Suppressor macrophage (primary cell): Measurements from ENCODE around the gene LOX.
"Not testable (repeated sequence)": the region's sequence is repeated elsewhere in the genome, so short reads cannot be mapped to it uniquely, and the experiment has no call there.

Source experiments
- DNase-seq, 4 experiments: peaks; one replicate each; pipeline ENCODE4 v3.0.0-alpha.2; 2020 to 2022

The LOX gene

DNA sequence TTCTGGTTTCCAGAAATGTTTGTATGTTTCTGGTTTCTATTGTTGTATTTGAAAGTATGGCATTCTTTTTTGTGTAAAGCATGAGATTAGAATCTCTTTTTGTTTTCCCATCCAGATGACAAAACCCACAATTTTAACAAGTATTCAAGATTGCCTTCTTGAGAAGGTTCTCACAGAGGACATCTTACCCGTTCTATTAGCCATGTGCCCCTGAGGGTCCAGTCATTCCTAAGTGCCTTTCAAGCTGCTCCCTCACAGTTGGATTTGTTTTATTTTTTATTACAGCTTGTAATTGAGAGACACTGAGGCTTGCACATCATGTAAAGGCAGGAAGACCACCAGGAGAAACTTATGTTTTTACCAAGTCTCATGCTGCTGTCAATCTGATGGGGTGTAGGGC lies 19.3 kb upstream of the LOX start:
- no peak for DNase-seq

DNA sequence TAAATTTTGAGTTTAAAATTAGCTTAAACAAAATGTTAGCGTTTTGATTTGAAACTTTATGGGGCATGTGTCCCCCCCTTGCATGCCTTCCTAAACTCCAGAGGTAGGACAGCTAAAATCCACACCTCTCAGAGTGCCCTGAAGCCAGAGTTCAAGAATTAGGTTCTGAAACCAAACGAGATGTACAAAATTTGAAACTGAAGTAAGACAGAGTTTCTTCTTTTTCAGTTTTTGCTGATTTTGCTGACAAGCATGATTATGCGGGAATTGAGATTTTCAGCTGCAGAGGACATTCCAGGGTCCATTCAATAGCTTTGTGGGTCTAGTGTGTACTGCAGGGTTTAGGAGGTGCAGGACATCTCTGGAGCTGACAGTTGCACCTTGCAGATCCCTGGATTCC lies 17.1 kb upstream of the LOX start:
- no peak for DNase-seq

DNA sequence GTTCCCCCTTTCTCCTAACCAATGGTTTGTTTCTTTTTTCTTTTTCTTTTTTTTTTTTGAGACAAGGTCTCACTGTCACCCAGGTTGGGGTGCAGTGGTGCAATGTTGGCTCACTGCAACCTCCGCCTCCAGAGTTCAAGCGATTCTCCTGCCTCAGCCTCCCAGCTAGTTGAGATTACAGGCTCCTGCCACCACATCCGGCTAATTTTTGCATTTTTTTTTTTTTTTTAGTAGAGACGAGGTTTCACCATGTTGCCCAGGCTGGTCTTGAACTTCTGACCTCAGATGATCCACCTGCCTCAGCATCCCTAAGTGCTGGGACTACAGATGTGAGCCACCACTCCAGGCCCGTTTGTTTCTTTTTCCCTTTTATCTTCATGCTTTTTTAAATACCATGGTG lies 16.2 kb upstream of the LOX start:
- DNase-seq, result not testable (repeated sequence)

DNA sequence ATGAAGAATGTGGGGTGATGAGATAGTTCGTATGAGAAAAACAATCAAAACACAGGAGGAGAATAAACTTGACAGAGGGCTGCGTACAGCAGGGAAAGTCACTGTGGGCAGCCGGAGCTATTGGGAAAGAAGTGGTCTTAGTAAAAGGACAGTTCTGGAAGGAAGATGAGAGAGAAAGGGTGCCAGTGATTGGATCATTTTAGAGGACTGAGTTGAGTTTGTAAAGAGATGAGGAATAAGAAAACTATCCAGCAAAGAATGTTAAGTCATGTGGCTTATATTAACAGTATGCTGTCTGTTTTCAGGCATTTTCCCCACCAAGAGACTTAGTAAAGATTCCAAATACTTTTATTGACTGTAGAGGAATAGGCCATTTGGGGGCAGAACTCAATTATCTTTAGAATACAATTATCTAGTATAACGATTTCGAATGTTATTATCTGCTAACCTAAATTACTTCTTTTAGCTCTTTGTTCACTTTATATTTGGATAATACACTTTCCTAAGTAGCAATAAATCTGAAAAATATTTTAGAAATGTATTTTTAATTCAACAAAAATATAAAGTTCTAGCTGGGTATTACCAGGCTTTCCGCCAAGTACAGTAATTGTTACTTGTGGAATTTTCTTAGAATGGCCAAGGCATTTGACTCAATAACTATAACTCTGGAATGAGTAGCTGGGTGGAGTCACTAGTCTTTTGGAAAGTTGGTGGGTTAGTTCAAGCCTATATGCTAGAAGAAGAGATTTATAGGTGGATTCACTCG lies 15.5 kb upstream of the LOX start:
- DNase-seq, result no peak

DNA sequence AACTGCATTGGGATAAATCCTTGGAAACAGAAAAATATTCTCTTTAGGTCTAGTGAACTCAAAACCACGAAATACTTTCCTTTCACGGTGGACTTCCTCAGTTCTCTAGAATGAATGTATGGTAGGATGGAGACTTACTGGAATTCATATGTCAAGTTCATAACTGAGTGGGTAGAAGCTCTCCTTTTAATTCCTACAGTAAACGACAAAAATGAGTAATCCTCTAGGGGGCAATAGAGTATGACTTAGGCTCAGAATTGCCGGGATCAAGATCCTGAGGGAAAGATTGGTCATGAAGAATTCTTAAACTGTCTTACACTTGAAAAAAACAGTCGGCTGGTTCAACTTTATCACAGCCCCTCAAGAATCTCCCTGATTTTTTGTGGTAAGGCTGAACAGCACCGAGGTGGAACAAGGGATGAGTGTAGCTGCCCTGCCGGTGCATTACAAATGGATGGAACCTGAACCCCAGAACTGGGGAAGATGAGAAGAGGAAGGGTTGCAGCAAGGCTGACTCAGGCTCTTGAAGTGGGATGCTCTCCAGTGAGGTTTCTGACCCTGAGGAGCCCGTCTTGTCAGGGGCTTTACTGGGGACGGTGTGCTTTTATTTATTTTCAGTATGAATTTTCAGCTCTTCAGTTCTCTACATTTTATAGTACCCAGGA lies 14.0 kb upstream of the LOX start:
- DNase-seq, result no peak

DNA sequence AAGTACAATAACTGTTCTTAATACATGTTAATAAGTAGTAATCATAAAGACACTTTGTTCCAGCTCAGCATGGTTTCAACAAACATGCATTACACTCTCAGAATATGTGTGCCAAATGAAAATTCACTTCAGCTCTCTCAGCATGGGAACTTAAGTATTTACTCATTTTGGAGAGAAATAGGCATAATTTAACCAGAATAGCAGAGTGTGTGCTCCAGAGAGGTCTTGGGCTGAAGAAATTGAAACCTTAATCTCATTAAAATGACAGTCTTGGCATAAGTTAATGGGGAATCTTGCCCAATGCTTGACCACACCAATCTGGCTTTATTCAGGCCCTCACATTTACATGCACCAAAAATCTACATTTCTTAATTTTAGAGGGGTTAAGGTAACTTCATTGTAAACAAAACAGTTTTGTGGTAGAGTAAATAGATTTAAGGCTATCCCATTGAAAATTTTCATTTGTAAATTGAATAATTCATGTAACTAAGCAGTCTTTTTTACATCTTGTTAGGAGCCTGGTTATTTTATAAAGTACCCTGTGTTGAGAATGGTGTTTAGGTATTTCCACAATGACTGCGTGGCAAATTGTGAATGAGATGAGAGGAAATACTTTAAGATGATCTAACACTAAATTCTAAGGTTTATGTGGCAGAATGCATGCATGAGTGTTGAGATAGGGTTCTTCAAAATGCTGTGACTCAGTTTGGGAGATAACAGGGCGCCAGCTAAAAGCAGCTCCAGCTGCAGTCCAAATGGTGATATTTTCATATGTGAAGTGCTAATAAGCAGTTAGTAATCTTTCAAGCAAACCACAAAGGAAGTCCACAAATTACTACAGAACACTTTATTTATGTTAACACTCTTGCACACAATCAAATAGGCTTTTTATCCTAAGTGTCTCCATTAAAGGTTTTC lies 11.3 kb upstream of the LOX start:
- DNase-seq, result no peak

DNA sequence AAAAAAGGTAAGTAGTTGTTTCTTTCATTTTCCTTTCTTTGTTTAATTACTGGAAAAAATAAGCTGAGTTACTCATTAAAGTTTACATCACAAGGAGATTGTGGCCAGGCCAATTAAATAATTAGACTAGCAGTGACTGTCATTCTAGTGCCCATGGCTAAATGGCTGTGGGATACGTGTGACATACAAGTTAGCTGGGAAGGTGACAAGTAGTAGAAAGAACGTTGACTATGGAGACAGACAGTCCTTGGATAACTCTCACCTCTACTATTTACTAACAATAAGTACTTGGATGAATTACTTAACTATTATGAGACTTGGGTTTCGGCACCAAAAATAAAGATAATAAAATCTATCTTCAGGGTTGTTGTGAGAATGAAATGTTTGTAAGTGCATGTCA lies 7.0 kb upstream of the LOX start:
- DNase-seq, result no peak

DNA sequence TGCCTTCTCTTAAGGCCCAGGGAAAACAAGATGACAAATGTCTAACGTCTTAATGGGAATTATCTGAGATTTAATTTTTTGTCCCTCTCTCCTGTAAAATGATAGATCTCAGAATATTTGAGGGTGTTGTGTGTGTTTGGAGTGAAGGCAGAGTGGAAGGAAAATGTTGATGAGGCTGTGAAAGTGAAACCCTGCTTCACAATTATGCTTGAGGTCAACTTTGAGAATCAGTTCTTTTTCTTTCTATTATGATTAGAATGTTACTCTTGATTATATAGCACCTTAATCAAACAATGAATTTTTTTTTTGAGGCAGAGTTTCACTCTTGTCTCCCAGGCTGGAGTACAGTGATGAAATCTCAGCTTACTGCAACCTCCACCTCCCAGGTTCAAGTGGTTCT lies 5.5 kb upstream of the LOX start:
- no peak for DNase-seq

DNA sequence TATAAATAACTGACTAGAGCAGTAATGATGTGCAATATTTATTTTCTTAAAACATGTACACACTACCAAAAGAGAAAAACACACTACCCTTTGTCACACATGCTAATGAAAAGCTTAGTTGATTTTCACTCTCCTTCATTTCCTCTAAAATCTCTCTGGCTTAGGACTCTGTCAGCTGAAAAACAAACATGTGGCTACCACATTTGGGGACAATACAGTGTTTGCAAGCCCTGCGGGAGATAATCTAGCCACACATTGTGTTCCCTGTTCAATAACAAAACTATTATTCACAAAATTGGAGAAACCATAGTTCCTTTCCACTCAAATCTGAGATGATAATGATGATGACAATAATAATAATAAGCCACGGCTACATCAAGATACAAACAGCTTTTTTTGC lies 3.5 kb upstream of the LOX start:
- no peak for DNase-seq

DNA sequence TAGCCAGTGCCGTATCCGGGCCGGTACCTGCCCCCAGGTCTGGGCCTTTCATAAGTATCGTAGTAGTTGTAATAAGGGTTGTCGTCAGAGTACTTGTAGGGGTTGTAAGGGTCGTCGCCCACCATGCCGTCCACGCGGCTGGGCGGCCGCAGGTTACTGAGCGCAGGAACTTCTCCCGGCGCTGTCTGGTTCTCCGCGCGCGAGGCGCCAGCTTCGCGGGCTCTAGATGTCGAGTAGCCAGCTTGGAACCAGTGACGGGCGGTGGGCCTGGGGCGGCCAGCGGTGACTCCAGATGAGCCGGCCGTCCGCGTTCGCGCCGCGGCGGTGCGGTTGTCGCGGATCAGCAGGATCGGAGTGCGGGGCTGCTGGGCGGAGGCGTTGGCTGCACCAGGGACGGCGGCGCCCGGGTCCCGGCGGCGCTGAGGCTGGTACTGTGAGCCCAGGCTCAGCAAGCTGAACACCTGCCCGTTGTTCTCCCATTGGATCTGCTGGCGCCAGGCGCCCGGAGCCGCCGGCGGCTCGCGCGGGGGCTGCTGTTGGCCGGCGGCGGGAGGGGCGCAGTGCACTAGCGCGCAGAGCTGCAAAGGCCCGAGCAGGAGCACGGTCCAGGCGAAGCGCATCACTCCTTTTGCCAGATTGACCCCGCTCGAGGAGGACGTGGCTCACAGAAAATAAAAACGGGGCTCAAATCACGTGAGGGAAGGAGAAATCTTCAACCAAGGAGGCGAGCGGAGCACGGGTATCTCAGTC lies 518 bp downstream of the LOX start:
- peak in 3 of 4 experiments; percentile 9 to 31 (median 12) for DNase-seq

DNA sequence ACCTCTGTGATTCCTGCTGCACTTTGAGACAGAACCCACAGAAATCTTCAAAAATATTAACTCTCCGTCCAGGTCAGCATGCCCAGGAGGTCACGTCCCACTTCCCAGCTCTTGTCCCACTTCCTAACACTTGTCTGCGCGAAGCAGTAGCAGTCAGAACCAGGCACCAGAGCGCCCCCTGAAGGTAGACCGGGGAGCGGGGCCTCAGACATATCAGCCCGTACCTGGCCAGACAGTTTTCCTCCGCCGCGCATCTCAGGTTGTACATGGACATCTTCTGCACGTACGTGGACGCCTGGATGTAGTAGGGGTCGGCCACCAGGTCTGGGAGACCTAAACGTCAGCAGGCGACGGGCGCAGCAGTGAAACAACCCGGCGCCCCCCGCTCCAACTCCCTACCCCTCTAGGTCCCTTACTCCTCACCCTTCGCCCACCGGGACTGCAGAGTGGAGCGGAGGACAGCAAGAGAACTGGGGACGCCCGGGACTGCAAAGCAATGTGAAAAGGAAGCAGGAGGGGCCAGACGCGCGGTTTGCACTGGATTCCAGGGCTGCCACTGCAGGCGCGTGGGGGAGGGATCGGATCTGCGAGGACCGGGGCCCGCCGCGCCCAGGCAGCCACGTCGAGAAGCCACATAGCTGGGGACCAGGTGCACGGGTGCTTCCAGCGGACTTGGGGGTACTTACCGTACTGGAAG lies 1.2 kb downstream of the LOX start:
- peak; percentile 12 to 68 (median 43) for DNase-seq

DNA sequence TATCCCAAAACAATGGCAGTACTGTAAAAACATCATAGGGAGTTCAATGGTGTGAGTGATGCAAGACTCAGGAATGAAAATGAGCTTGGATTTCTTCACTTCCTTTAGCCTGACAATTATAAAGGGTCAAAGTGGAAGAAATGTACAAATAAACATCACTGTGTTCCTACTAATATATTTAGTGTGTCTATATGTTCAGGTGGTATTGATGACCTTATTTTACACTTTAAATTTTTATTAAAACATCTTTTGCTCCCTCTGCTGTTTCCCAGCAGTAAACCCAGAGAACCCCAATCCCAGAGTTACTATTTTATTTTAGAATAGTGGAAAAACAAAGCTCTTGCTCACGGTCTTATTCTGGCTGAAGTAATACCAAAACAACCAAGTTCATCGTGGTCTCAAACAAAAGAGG lies 2.0 kb downstream of the LOX start:
- DNase-seq, result no peak

DNA sequence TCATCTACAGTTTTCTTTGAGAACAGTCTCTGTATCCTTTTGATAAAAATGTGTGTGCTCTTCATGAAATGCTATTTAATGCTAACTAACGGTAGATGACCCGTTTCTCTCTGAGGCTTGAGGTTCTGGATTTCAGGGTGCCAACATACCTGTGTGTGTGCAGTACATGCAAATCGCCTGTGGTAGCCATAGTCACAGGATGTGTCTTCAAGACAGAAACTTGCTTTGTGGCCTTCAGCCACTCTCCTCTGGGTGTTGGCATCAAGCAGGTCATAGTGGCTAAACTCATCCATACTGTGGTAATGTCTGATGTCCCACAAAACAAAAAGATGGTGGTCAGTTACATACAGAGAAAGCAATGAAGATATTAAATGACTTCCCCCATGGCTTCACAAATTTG lies 4.2 kb downstream of the LOX start:
- no peak for DNase-seq

DNA sequence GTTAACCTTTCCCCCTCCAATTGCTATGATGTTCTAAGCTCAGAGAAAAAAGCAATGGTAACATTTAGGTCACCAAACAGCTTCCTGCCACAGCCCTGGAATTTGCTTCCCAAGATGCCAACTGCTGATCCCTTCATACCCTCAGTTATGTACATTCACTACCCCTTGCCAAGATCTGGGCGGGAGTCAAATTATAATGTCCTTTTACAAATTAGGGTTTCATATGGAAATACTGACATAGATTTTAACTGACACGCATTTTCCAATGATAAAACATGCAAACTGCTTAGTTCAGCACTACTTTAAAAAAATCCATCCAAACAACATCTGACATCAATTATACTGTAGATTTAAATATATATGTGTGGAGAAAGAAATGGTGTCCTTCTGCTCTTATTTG lies 5.0 kb downstream of the LOX start:
- DNase-seq, result no peak

DNA sequence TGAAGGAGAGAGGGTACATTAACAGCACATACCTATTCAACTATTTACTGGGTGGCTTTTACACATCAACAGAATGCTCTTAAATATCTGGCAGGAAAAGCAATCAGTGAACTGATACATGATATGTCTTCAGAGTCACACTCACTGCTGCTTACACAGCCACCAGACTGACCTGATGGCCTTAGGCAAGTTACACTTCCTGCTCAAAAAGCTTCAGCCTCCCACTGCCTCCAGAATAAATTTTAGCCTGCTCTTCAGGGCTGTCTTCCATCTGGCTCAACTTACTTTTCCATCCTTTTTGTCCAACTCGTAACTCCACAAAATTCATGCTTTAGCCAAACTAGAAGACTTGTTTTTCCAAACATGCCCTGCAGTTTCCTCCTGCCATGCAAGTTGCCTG lies 10.7 kb downstream of the LOX start:
- DNase-seq, result no peak

DNA sequence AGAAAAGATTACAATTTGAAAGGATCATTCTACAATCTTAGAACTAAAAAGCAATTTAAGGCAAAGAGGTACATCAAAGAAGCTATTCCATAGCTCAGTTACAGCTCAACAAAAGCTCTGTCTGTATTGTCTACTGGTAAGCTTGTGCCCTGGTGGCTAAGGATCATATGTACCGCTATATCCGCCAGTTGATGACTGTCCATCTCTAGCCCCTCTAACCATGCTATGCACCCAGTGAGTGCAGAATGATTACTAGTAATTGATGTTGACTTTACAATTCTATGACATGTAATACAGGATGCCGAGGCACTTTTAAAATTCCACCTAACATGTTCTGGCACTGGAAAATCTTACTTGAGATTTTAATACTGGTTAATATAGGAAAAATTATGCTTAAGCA lies 13.1 kb downstream of the LOX start:
- DNase-seq, result no peak

DNA sequence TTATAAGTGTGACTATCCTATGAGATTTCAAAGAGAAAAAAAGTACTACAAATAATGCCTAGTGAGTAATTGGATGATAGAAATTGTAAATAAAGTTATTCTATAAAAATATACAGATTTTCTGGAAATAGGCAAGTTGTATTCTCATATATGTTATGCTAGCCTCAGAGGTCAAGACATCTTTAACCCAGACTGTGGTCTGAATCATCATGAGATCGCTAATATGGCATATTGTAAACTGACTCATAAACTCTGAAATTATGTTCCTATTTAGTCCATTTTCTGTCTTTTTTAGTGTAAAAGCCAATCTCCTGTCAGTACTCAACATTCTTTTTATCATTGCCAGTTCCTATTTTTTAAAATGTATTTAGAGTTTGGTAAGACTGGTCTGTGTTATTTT lies 14.2 kb downstream of the LOX start:
- no peak for DNase-seq

DNA sequence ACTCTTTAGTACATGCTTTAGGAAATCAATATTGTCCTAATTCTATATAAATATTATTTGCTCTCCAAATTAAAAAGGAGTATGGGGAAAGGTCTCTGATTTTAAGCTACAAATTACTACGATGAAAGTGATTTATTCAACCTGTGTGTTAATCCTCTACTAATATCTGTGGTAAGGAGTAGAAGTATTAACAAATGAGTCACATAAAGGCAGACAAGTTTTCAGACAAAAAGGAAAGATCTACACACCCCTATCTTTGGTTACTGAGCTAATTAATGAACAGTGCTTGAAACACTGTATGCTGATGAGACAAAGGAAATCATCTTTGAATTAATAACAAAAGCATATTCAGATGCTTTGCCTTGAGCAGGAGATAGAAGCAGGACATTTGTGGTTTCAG lies 15.9 kb downstream of the LOX start:
- DNase-seq, result no peak

DNA sequence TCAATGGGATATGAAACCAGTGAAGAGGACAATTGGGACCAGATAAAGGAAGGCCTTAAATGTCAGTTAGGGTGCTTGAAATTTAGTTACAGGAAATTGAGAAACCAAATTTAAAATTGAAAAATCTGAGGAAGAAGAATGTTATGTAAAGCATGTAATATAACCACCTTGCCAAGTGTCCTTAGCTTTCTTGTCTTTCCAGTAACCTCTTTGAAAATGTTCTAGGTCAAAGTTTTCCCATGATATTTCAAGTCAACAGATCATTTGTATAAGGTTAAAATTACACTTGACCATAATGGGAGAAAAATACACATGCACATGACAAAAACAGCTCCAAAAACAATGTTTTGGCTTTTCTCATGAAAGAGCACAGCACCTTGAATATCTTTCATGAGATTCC lies 21.1 kb downstream of the LOX start:
- no peak for DNase-seq

DNA sequence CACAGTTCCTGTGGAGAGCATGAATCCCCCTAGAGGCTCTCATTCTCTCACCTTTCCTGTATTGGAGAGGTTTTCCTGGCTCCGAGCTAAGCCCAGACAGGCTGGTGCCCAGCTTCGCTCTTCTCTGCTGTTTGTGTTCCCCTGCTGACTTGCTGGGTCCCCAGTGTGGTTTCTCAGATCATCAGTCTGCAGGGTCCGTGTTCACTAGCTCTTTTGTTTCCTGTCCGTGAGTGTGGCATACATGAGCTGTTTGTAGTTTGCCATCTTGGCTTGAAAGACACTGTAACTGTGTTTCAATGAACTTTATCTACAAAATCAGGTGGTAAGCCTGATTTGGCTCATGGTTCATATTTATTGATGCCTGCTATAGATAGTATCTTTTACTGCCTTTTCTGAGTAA lies 23.8 kb downstream of the LOX start:
- no peak for DNase-seq

DNA sequence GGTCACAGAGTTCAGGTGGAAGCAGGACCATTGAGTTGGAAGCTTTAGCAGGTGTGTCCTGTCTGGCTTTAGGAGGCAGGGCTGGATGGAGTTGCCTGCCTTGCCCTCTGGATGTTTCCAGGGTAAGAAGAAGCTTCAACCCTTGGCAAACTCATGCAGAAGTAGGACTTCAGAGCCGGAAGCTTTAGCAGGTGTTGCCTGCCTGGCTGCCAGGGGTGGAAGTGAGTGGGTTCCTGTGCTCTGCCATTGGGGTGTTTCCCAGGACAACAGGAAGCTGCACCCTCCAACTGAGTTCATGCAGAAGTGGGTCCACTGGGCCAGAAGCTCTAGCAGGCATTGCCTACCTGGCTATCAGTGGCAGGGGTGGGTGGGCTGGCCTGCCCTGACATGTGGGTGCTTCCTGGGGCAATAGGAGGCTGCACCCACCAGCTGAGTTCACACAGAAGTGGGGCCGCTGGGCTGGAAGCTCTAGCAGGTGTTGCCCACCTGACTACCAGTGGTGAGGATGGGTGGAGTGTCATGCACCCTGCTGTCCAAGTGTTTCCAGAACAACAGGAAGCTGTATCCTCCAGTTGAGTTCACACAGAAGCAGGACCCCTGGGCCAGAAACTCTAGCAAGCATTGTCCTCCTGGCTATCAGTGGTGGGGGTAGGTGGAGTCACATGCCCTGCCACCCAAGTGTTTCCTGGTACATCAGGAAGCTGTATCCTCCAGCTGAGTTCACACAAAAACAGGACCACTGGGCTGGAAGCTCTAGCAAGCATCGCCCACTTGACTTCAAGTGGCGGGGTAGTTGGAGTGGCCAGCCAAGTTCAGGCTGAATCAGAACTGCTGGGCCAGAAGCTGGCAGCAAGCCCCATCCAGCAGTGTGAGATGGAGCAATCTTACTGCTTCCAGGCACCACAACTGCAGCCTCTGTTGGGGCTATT lies 24.6 kb downstream of the LOX start:
- DNase-seq, result no peak
